Measurements from ENCODE around the gene CTNND2. TPM values are rescaled to one million over a fixed set of nuclear protein-coding genes. Genes with fewer than 3 reads are reported as not detected.

Gene CTNND2
- total and polyA plus RNA-seq, 9 of the 15 experiments (the other 6 are each of a cell fraction or from before 2014, with no cell fraction given) = 0.03 to 0.35 TPM; not detected in 7

- FAIRE-seq = no peak
- BruUV-seq (replicated peaks) = no TSS peak
- Histone ChIP-seq H3K4me1 (replicated peaks in 1 of 2; ENCODE audit: control insufficient read depth in 2 of 2, insufficient read depth in 2 of 2, low read length in 2 of 2) (no peaks in the 10 kb centered on the region), H3K36me3 (ENCODE audit: control insufficient read depth, insufficient read depth, low read length) (no peaks in the 10 kb centered on the region), H3K4me2 (ENCODE audit: insufficient read depth, low read length) (no peak overlapping the region), H4K20me1 (replicated peaks; ENCODE audit: control insufficient read depth, insufficient read depth, low read length) (no peaks in the 10 kb centered on the region), H3K4me3 (no peak overlapping the region), H3K9me1 (ENCODE audit: control insufficient read depth, insufficient read depth, low read length) (no peaks in the 10 kb centered on the region), H3K9ac (ENCODE audit: insufficient read depth in 1 of 2, low read depth in 2 of 2, low read length in 2 of 2) (no peak overlapping the region), H3K27ac (ENCODE audit: extremely low read depth, low read depth, low read length) (no peak overlapping the region), H3K9me3 (replicated peaks; ENCODE audit: control insufficient read depth, insufficient read depth, low read depth, low read length) (no peaks in the 10 kb centered on the region), H3K79me2 (ENCODE audit: control insufficient read depth, insufficient read depth, low read length) (no peaks in the 10 kb centered on the region), H2AFZ (ENCODE audit: low read depth, low read length) (no peak overlapping the region), H3K27me3 (ENCODE audit: control insufficient read depth in 2 of 2, insufficient read depth in 2 of 2, low read length in 2 of 2) (no peaks in the 10 kb centered on the region)
- WGBS (ENCODE audit: insufficient coverage, low coverage, missing lambda C conversion rate) = 1% methylated on average over 4 of the region's 4 CpGs
- no peak for DNase-seq (ENCODE audit: extremely low read depth in 1 of 4, low spot score in 3 of 4)
- ChIA-PET CTCF (ENCODE audit: low intra/inter-chr PET ratio) (no interaction called here), POLR2A (interaction anchor here (0.5 to 0.7 kb wide), 2 partner anchors 46 to 783 kb away, joined by 3 read pairs; no protein-coding TSS in a partner anchor)
- intact Hi-C loops (cut with micrococcal nuclease) (no loop called here), in situ Hi-C loops (cut with MboI) (no loop called here)
- ATAC-seq = no peak
- TF ChIP-seq, protein P1, sequence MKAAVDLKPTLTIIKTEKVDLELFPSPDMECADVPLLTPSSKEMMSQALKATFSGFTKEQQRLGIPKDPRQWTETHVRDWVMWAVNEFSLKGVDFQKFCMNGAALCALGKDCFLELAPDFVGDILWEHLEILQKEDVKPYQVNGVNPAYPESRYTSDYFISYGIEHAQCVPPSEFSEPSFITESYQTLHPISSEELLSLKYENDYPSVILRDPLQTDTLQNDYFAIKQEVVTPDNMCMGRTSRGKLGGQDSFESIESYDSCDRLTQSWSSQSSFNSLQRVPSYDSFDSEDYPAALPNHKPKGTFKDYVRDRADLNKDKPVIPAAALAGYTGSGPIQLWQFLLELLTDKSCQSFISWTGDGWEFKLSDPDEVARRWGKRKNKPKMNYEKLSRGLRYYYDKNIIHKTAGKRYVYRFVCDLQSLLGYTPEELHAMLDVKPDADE (conservative IDR thresholded peaks at IDR 0.05; ENCODE audit: control insufficient read depth, low read depth, low read length) = no peak
- TF ChIP-seq L3MBTL2 (IDR thresholded peaks at IDR 0.05) (no peak), MCM5 (IDR thresholded peaks at IDR 0.05; ENCODE audit: low read depth) (no peak), LCOR (CRISPR knock-in tag; IDR thresholded peaks at IDR 0.05) (no peak), RCOR1 (IDR thresholded peaks at IDR 0.05; ENCODE audit: borderline replicate concordance in 1 of 2, low read depth in 2 of 2, low read length in 2 of 2) (no peak), RBM17 (IDR thresholded peaks at IDR 0.05; ENCODE audit: borderline replicate concordance, low read depth, low read length) (no peak), ZNF766 (CRISPR knock-in tag; conservative IDR thresholded peaks at IDR 0.05) (no peak), ZNF445 (CRISPR knock-in tag; IDR thresholded peaks at IDR 0.05; ENCODE audit: low read depth) (no peak), EWSR1 (IDR thresholded peaks at IDR 0.05; ENCODE audit: borderline replicate concordance, low read depth, partially characterized antibody) (no peak), ZNF274 (IDR thresholded peaks at IDR 0.05; ENCODE audit: borderline replicate concordance, low read depth, low read length) (no peak), GTF2B (IDR thresholded peaks at IDR 0.05; ENCODE audit: extremely low read depth, insufficient read length) (no peak)
- TF ChIP-seq, protein P2, sequence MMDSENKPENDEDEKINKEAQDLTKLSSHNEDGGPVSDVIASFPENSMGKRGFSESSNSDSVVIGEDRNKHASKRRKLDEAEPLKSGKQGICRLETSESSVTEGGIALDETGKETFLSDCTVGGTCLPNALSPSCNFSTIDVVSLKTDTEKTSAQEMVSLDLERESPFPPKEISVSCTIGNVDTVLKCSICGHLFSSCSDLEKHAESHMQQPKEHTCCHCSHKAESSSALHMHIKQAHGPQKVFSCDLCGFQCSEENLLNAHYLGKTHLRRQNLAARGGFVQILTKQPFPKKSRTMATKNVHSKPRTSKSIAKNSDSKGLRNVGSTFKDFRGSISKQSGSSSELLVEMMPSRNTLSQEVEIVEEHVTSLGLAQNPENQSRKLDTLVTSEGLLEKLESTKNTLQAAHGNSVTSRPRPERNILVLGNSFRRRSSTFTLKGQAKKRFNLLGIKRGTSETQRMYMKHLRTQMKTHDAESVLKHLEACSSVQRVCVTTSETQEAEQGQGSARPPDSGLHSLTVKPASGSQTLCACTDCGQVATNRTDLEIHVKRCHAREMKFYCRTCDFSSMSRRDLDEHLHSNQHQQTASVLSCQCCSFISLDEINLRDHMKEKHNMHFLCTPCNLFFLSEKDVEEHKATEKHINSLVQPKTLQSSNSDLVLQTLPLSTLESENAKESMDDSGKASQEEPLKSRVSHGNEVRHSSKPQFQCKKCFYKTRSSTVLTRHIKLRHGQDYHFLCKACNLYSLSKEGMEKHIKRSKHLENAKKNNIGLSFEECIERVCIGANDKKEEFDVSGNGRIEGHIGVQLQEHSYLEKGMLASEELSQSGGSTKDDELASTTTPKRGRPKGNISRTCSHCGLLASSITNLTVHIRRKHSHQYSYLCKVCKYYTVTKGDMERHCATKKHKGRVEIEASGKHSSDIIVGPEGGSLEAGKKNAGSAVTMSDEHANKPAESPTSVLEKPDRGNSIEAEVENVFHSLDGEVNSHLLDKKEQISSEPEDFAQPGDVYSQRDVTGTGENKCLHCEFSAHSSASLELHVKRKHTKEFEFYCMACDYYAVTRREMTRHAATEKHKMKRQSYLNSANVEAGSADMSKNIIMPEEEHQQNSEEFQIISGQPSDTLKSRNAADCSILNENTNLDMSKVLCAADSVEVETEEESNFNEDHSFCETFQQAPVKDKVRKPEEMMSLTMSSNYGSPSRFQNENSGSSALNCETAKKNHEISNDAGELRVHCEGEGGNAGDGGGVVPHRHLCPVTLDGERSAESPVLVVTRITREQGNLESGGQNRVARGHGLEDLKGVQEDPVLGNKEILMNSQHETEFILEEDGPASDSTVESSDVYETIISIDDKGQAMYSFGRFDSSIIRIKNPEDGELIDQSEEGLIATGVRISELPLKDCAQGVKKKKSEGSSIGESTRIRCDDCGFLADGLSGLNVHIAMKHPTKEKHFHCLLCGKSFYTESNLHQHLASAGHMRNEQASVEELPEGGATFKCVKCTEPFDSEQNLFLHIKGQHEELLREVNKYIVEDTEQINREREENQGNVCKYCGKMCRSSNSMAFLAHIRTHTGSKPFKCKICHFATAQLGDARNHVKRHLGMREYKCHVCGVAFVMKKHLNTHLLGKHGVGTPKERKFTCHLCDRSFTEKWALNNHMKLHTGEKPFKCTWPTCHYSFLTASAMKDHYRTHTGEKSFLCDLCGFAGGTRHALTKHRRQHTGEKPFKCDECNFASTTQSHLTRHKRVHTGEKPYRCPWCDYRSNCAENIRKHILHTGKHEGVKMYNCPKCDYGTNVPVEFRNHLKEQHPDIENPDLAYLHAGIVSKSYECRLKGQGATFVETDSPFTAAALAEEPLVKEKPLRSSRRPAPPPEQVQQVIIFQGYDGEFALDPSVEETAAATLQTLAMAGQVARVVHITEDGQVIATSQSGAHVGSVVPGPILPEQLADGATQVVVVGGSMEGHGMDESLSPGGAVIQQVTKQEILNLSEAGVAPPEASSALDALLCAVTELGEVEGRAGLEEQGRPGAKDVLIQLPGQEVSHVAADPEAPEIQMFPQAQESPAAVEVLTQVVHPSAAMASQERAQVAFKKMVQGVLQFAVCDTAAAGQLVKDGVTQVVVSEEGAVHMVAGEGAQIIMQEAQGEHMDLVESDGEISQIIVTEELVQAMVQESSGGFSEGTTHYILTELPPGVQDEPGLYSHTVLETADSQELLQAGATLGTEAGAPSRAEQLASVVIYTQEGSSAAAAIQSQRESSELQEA (IDR thresholded peaks at IDR 0.05; ENCODE audit: low read depth) = no peak
These were observed 827.2 kb downstream of the CTNND2 start for GRCh38 chr5:11076945-11077613.

Data from K562 (cell line).